ENCODE data around the gene ASPM.
"Not testable (repeated sequence)": the region's sequence is repeated elsewhere in the genome, so short reads cannot be mapped to it uniquely, and the experiment has no call there.

ASPM gene

GRCh38 chr1:197141575-197141974 lies 4.9 kb downstream of the ASPM start:
- FAIRE-seq = no peak

DNA sequence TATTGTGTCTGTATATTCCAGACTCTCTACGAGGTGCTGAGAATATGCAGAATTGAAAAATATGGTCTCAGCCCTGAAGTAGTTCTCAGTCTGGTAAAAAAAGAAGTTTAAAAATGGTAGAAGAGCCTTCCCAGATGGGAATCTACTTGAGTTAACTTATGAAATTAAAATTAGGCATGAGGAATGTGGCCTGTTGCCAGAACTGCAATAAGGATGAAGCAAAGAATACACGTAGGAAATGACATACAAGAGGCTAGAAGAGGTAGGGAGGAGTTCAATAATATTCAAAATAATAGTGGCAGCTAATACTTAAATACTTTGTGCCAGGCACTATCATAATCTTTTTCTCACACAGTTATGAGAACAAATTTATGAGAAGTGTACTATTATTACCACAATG lies 6.3 kb downstream of the ASPM start:
- no peak for FAIRE-seq

DNA sequence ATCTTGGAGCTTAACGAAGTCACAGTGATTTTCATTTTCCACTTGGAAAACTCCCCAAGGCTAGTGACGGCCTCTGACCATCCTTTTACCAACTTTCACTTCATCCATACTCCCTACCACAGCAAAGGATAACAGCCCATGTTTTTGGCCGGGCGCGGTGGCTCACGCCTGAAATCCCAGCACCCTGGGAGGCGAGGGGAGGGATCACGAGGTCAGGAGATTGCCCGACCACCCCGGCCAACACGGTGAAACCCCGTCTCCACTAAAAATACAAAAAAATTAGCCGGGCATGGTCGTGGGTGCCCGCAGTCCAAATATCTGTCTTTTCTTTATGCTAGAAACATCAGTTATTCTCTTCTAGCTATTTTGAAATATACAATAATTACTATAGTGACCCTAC lies 7.3 kb downstream of the ASPM start:
- FAIRE-seq = no peak

- FAIRE-seq = no peak
These were observed 9.1 kb downstream of the ASPM start for GRCh38 chr1:197137322-197137721.

DNA sequence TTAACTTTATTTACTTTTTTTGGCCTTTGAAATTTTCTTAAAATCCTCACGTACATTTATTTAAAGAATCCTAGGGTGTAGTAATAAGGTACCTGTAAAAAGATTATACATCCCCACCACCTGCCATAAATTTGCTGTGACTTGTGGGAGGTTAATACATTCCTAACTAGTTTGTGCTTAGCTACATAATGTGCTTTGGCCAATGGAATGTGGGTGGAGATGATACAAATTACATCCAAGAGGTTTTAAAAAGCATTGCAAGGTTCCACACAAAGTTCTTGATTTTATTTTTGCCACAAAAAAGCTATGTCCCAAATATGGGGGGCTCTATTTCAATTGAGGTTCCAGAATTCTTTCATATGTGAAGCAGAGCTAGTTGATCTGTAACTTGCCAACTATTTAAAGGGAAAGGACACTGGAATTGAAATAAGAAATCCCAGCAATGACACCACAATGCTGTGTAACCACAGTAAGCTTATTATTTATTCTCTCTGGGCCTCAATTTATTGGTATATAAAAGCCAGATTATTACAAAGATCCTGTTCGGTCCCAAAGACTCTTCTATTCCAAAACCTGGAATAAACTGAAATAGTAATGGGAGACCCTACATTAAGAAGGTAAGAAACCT lies 15.7 kb downstream of the ASPM start:
- peak; percentile 86 for FAIRE-seq

DNA sequence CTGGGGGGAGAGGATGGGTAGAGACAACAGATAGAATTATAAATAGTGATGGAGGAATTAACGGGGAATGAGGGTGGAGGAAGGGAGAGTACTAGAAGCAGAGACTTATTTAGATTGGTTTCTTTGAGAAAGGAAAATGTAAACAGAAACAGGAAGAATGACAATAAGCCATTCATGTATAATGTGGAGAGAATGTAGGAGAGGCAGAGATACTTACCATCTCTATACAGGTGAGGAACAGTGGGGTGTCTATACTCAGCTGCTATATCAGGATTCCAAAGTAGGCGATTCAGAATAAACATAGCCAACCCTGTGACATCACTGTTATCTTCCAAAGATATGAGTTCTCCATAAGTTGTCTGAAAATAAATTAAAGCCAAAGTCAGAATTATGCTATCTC lies 16.8 kb downstream of the ASPM start:
- no peak for FAIRE-seq

DNA sequence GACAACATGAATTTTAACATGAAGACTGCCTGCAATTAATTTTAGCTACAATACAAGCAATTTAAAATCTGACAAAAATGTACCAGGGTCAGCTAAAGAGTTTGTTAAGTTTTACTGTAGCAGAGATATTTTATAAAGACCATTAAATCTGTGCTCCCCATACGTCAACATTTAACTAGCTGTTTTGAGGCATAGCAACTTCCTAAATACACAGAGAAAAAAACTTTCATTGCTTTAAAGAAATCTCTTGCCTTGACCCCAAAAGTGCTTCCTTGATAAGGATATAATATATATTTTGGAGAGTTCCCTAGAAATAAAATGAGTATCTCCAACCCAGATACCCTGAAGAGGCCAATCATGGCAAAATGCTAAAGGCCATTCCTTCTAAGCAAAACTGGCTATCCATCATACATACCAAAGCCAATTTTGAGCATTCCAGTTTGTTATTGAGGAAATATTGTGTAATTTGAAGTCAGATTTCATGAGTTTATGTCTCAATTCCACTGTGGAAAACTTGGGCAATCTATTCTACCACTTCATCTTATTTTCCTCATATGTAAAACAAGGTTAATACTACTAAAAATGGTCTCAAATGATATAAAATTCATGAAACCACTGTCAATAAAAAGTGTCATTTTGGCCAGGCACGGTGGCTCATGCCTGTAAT lies 19.1 kb downstream of the ASPM start:
- no peak for FAIRE-seq

- no peak for FAIRE-seq
These were observed 19.8 kb downstream of the ASPM start for GRCh38 chr1:197126691-197127090.

GRCh38 chr1:197124376-197124775 lies 22.1 kb downstream of the ASPM start:
- no peak for FAIRE-seq

DNA sequence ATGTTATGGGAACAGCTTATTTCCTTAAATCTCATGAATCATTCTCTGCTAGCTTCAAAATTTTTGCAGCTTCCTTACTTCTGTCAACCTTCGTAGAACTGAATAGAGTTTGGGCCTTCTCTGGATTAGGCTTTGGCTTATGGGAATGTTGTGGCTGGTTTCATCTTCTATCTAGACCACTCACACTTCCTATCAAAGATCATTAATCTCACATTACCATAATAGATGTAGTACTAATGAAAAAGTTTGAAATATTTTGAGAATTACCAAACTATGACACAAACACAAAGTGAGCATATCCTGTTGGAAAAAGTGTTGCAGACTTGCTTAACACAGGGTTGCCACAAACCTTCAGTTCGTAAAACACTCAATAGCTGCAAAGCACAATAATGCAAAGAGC lies 30.3 kb downstream of the ASPM start:
- no peak for FAIRE-seq

DNA sequence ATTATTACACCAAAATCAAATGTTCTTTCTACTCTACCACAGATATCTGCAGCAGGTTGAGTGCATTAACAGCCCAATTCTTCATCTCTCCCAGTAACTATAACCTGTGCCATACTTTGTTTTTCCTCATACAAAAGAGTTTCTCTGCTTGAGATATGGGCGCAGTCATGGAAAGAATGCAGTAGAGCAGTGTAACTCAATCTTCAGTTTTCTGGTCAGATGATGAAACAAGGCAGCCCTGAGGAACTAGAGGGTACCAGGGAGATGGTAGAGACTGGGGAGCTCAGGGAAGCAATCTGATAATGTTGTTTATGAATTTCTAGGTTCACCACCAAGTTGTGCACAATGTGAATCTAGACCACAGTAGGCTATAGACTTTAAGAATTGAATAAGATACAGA lies 39.6 kb downstream of the ASPM start:
- no peak for FAIRE-seq

DNA sequence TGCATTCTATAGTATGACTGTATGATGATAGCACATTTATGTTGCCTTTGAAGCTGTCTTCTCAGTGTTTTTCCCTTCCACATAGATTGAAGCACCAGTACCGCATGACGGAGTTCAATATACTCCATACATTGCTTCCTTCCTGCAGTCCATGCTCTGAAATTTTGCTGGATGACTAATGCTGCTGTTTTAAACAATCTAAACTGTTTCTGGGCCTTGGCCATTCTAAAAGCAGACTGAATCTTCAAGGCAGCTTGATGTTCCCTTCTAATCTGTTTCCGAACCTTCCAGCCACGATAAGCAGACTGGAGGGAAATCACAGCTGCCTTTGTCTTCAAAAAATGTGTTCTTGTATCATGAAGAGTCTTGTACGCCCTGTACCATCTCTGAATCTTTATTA lies 43.2 kb downstream of the ASPM start:
- FAIRE-seq = no peak

DNA sequence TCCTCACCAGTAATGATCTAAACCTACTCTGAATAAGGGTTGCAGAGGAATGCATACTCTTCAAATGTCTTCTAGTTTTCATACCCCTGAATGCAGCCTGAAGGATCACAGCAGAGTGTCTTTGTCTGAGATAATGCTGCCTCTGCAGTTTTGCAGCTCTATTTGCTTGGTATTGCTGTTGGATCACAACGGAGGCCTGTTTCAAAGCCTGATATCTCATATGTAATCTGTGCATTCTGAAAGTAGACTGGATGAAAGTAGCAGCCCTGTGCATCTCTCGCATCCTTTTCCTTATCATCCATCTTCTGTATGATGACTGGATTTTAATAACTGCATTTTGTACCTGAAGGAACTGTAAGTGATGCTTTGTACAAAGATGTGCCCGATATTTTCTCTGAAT lies 44.5 kb downstream of the ASPM start:
- FAIRE-seq = no peak

- no peak for FAIRE-seq
These were observed 45.8 kb downstream of the ASPM start for GRCh38 chr1:197100677-197101076.

- no peak for FAIRE-seq
These were observed 47.0 kb downstream of the ASPM start for GRCh38 chr1:197099444-197099843.

GRCh38 chr1:197096971-197097370 lies 49.5 kb downstream of the ASPM start:
- FAIRE-seq = not testable (repeated sequence)

GRCh38 chr1:197096137-197096536 lies 50.3 kb downstream of the ASPM start:
- FAIRE-seq = no peak

GRCh38 chr1:197093226-197093885 lies 53.1 kb downstream of the ASPM start:
- FAIRE-seq = no peak

DNA sequence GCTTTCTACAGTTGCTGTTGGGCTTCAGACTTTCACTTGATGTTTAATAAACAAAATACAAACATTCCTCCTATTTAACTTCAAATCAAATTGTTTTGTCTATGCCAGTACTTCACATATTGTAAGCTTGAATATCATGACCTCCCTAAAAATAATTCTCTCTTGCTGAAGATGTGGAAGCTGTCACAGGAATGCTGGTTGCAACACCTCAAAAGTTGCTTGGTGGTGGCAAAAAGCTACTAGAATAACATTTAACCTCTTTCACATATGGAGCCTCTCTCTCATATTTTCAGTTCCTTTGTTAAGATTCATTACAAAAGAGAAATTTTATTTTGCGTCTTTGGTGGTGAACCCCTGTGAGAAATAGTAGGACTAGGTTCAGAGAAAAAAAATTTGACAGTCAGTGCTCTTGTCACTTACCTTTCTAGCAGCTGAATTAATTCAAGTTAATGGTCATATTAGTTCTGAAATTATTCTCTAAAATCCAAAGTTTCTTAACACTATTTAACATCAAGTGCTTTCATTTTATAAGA lies 53.9 kb downstream of the ASPM start:
- FAIRE-seq = no peak

- FAIRE-seq = no peak
These were observed 63.0 kb downstream of the ASPM start for GRCh38 chr1:197083474-197083873.

DNA sequence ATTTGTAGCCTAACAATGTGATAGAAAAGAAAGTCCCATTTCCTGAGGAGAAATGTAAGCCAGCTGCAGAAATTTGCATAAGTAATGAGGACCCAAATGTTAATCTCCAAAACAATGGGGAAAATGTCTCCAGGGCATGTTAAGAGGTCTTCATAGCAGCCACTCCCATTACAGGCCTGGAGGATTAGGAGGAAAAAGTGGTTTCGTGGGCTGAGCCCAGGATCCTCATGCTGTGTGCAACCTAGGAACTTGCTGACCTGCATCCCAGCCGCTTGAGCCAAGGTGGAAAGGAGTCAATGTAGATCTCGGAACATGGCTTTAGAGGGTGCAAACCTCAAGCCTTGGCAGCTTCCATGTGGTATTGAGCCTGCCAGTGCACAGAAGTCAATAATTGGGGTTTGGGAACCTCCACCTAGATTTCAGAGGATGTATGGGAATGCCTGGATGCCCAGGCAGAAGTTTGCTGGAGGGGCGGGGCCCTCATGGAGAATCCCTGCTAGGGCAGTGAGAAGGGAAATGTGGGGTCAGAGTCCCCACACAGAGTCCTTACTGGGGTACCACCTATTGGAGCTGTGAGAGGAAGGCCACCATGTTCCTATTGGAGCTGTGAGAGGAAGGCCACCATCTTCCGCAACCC lies 65.2 kb downstream of the ASPM start:
- no peak for FAIRE-seq

DNA sequence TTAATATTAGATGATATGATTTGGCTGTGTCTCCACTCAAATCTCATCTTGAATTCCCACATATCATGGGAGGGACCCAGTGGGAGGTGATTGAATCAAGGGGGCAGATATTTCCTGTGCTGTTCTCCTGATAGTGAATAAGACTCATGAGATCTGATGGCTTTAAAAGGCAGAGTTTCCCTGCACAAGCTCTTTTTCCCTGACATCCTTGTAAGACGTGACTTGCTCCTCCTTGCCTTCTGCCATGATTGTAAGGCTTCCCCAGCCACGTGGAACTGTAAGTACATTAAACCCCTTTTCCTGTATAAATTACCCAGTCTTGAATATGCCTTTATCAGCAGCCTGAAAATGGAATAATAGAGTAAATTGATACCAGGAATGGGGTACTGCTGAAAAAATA lies 66.1 kb downstream of the ASPM start:
- FAIRE-seq = no peak

GRCh38 chr1:197076585-197076984 lies 69.9 kb downstream of the ASPM start:
- no peak for FAIRE-seq

DNA sequence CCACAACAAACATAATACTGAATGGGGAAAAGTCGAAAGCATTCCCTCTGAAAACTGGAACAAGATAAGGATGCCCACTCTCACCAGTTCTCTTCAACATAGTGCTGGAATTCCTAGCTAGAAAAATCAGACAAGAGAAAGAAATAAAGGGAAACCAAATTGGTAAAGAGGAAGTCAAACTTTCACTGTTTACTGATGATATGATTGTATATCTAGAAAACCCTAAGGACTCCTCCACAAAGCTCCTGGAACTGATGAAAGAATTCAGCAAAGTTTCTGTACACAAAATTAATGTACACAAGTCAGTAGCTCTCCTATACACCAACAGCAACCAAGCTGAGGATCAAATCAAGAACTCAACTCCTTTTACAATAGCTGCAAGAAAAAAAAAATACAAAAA lies 72.5 kb downstream of the ASPM start:
- FAIRE-seq = no peak
